Measurements from ENCODE around the gene ROR2.
"Not testable (repeated sequence)": the region's sequence is repeated elsewhere in the genome, so short reads cannot be mapped to it uniquely, and the experiment has no call there.

Gene ROR2

GRCh38 chr9:91913096-91913495, 36.9 kb downstream of the ROR2 start:
- peaks cover 0 to 13% of the 10 kb centered on the region in 2 donors for H3K36me3 ChIP-seq (replicated peaks in 1 of 2; ENCODE audit: control insufficient read depth in 2 of 2, insufficient read depth in 2 of 2, low read length in 2 of 2)
- H2BK12ac ChIP-seq (ENCODE audit: low read length) = no peak overlapping the region
- H3K4ac ChIP-seq (ENCODE audit: low read length) = no peak overlapping the region
- no peak overlapping the region for H3K9ac ChIP-seq (ENCODE audit: low read depth, low read length, poor library complexity)
- no CpG with 5 or more reads among the region's 2 CpGs for WGBS, 2 donors (ENCODE audit: extremely low coverage in 2 of 2, insufficient read length in 2 of 2, insufficient replicate concordance in 1 of 2)
- no peak overlapping the region for H2BK5ac ChIP-seq (ENCODE audit: low read length)
- H3K23ac ChIP-seq (ENCODE audit: low read depth, low read length, poor library complexity) = no peak overlapping the region
- H3K9me3 ChIP-seq (replicated peaks in 1 of 2; ENCODE audit: control insufficient read depth in 2 of 2, insufficient read depth in 1 of 2, low read depth in 1 of 2, low read length in 2 of 2) = no peaks in the 10 kb centered on the region
- no peaks in the 10 kb centered on the region for H3K27me3 ChIP-seq (ENCODE audit: control insufficient read depth in 3 of 3, insufficient read depth in 3 of 3, low read depth in 1 of 3, low read length in 3 of 3)
- no peak overlapping the region for H2AK5ac ChIP-seq (ENCODE audit: low read depth, low read length)
- peaks cover under 1 to 2% of the 10 kb centered on the region in 2 donors for H3K4me1 ChIP-seq (ENCODE audit: control insufficient read depth in 2 of 2, insufficient read depth in 1 of 2, low read depth in 1 of 2, low read length in 2 of 2)
- H4K8ac ChIP-seq (ENCODE audit: low read depth, low read length) = no peak overlapping the region
- H3K4me2 ChIP-seq (ENCODE audit: insufficient read depth, low read length, poor library complexity, severe bottlenecking) = no peak overlapping the region
- no peak overlapping the region for H3K27ac ChIP-seq (replicated peaks; ENCODE audit: low read length)
- no peak overlapping the region for H3K14ac ChIP-seq (ENCODE audit: low read length)
- H3K79me1 ChIP-seq (ENCODE audit: low read depth, low read length) = peaks cover 2% of the 10 kb centered on the region
- no peak overlapping the region for H4K91ac ChIP-seq (ENCODE audit: low read depth, low read length, poor library complexity)
- no peak overlapping the region for H3K18ac ChIP-seq (ENCODE audit: low read length)
- H2BK15ac ChIP-seq (ENCODE audit: low read length) = no peak overlapping the region
- H2BK120ac ChIP-seq (ENCODE audit: low read depth, low read length) = no peak overlapping the region
- no peak overlapping the region for H2AFZ ChIP-seq (ENCODE audit: low read length)
- no peak overlapping the region for H3K4me3 ChIP-seq (ENCODE audit: low read length in 2 of 2)
- no peak for DNase-seq (ENCODE audit: low spot score)

DNA sequence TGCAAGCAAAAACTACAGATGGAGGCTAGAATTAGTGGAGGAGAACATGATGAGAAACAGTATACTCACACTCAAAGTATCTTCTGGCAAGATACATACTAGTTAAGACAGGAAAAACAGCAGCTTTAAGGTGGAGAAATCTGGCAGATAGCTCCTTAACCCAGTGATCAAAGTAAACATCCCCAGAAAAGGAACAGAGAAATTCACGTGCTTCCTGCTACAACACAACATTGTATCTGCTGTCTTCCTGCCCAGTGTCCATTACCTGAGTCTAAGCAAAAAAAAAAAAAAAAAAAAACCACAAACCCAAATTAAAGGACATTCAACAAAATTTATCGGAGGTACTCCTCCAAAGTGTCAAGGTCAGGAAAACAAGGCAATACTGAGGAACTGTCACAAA, 38.4 kb downstream of the ROR2 start:
- WGBS, 2 donors (ENCODE audit: extremely low coverage in 2 of 2, insufficient read length in 2 of 2, insufficient replicate concordance in 1 of 2) = no CpG with 5 or more reads among the region's 2 CpGs
- Histone ChIP-seq H3K79me1 (ENCODE audit: low read depth, low read length) (peaks cover 3% of the 10 kb centered on the region), H2AK5ac (ENCODE audit: low read depth, low read length) (no peak overlapping the region), H4K8ac (ENCODE audit: low read depth, low read length) (no peak overlapping the region), H2BK120ac (ENCODE audit: low read depth, low read length) (no peak overlapping the region), H4K91ac (ENCODE audit: low read depth, low read length, poor library complexity) (no peak overlapping the region), H2BK12ac (ENCODE audit: low read length) (no peak overlapping the region), H3K27me3 (ENCODE audit: control insufficient read depth in 3 of 3, insufficient read depth in 3 of 3, low read depth in 1 of 3, low read length in 3 of 3) (no peaks in the 10 kb centered on the region), H2BK15ac (ENCODE audit: low read length) (no peak overlapping the region), H3K14ac (ENCODE audit: low read length) (no peak overlapping the region), H3K18ac (ENCODE audit: low read length) (no peak overlapping the region), H3K27ac (replicated peaks; ENCODE audit: low read length) (no peak overlapping the region), H3K9ac (ENCODE audit: low read depth, low read length, poor library complexity) (no peak overlapping the region), H3K4me2 (ENCODE audit: insufficient read depth, low read length, poor library complexity, severe bottlenecking) (no peak overlapping the region), H3K36me3 (replicated peaks in 1 of 2; ENCODE audit: control insufficient read depth in 2 of 2, insufficient read depth in 2 of 2, low read length in 2 of 2) (peaks cover 0 to 13% of the 10 kb centered on the region in 2 donors), H2AFZ (ENCODE audit: low read length) (no peak overlapping the region), H3K4ac (ENCODE audit: low read length) (no peak overlapping the region), H3K4me1 (ENCODE audit: control insufficient read depth in 2 of 2, insufficient read depth in 1 of 2, low read depth in 1 of 2, low read length in 2 of 2) (peaks cover 5 to 15% of the 10 kb centered on the region in 2 donors), H3K23ac (ENCODE audit: low read depth, low read length, poor library complexity) (no peak overlapping the region), H2BK5ac (ENCODE audit: low read length) (no peak overlapping the region), H3K4me3 (ENCODE audit: low read length in 2 of 2) (no peak overlapping the region), H3K9me3 (replicated peaks in 1 of 2; ENCODE audit: control insufficient read depth in 2 of 2, insufficient read depth in 1 of 2, low read depth in 1 of 2, low read length in 2 of 2) (no peaks in the 10 kb centered on the region)
- DNase-seq (ENCODE audit: low spot score) = no peak

- not testable (repeated sequence) for DNase-seq (ENCODE audit: low spot score); H3K4ac ChIP-seq (ENCODE audit: low read length); H3K27me3 ChIP-seq (ENCODE audit: control insufficient read depth in 3 of 3, insufficient read depth in 3 of 3, low read depth in 1 of 3, low read length in 3 of 3); H3K27ac ChIP-seq (replicated peaks; ENCODE audit: low read length); H4K91ac ChIP-seq (ENCODE audit: low read depth, low read length, poor library complexity); H3K14ac ChIP-seq (ENCODE audit: low read length); H2BK120ac ChIP-seq (ENCODE audit: low read depth, low read length); H3K9ac ChIP-seq (ENCODE audit: low read depth, low read length, poor library complexity); H3K23ac ChIP-seq (ENCODE audit: low read depth, low read length, poor library complexity); H3K18ac ChIP-seq (ENCODE audit: low read length); H2AFZ ChIP-seq (ENCODE audit: low read length); H2BK5ac ChIP-seq (ENCODE audit: low read length); H3K4me3 ChIP-seq (ENCODE audit: low read length in 2 of 2); H2BK15ac ChIP-seq (ENCODE audit: low read length); H2BK12ac ChIP-seq (ENCODE audit: low read length); H3K9me3 ChIP-seq (replicated peaks in 1 of 2; ENCODE audit: control insufficient read depth in 2 of 2, insufficient read depth in 1 of 2, low read depth in 1 of 2, low read length in 2 of 2); H3K4me2 ChIP-seq (ENCODE audit: insufficient read depth, low read length, poor library complexity, severe bottlenecking); H2AK5ac ChIP-seq (ENCODE audit: low read depth, low read length); H3K36me3 ChIP-seq (replicated peaks in 1 of 2; ENCODE audit: control insufficient read depth in 2 of 2, insufficient read depth in 2 of 2, low read length in 2 of 2); H4K8ac ChIP-seq (ENCODE audit: low read depth, low read length)
- peaks cover 10 to 19% of the 10 kb centered on the region in 2 donors for H3K4me1 ChIP-seq (ENCODE audit: control insufficient read depth in 2 of 2, insufficient read depth in 1 of 2, low read depth in 1 of 2, low read length in 2 of 2)
- peaks cover 12% of the 10 kb centered on the region for H3K79me1 ChIP-seq (ENCODE audit: low read depth, low read length)
- WGBS, 2 donors (ENCODE audit: extremely low coverage in 2 of 2, insufficient read length in 2 of 2, insufficient replicate concordance in 1 of 2) = no CpG with 5 or more reads among the region's 3 CpGs
These were observed 40.8 kb downstream of the ROR2 start for GRCh38 chr9:91909256-91909655.

GRCh38 chr9:91908746-91909145, 41.3 kb downstream of the ROR2 start:
- Histone ChIP-seq H3K27ac (replicated peaks; ENCODE audit: low read length) (no peak overlapping the region), H2AK5ac (ENCODE audit: low read depth, low read length) (no peak overlapping the region), H3K27me3 (ENCODE audit: control insufficient read depth in 3 of 3, insufficient read depth in 3 of 3, low read depth in 1 of 3, low read length in 3 of 3) (no peaks in the 10 kb centered on the region), H2BK15ac (ENCODE audit: low read length) (no peak overlapping the region), H3K23ac (ENCODE audit: low read depth, low read length, poor library complexity) (no peak overlapping the region), H3K18ac (ENCODE audit: low read length) (no peak overlapping the region), H3K9me3 (replicated peaks in 1 of 2; ENCODE audit: control insufficient read depth in 2 of 2, insufficient read depth in 1 of 2, low read depth in 1 of 2, low read length in 2 of 2) (no peaks in the 10 kb centered on the region), H3K4me1 (ENCODE audit: control insufficient read depth in 2 of 2, insufficient read depth in 1 of 2, low read depth in 1 of 2, low read length in 2 of 2) (peaks cover 10 to 19% of the 10 kb centered on the region in 2 donors), H2AFZ (ENCODE audit: low read length) (no peak overlapping the region), H3K4me3 (ENCODE audit: low read length in 2 of 2) (no peak overlapping the region), H3K4me2 (ENCODE audit: insufficient read depth, low read length, poor library complexity, severe bottlenecking) (no peak overlapping the region), H3K9ac (ENCODE audit: low read depth, low read length, poor library complexity) (no peak overlapping the region), H3K4ac (ENCODE audit: low read length) (no peak overlapping the region), H2BK12ac (ENCODE audit: low read length) (no peak overlapping the region), H3K36me3 (replicated peaks in 1 of 2; ENCODE audit: control insufficient read depth in 2 of 2, insufficient read depth in 2 of 2, low read length in 2 of 2) (peaks cover 0 to 3% of the 10 kb centered on the region in 2 donors), H4K8ac (ENCODE audit: low read depth, low read length) (no peak overlapping the region), H4K91ac (ENCODE audit: low read depth, low read length, poor library complexity) (no peak overlapping the region), H3K14ac (ENCODE audit: low read length) (no peak overlapping the region), H3K79me1 (ENCODE audit: low read depth, low read length) (peaks cover 12% of the 10 kb centered on the region), H2BK5ac (ENCODE audit: low read length) (no peak overlapping the region), H2BK120ac (ENCODE audit: low read depth, low read length) (no peak overlapping the region)
- no peak for DNase-seq (ENCODE audit: low spot score)
- no CpG with 5 or more reads among the region's 4 CpGs for WGBS, 2 donors (ENCODE audit: extremely low coverage in 2 of 2, insufficient read length in 2 of 2, insufficient replicate concordance in 1 of 2)
